ENCODE measurements around the gene IFT57. TPM values are rescaled to one million over a fixed set of nuclear protein-coding genes. Genes with fewer than 3 reads are reported as not detected.

The IFT57 gene
- total and polyA plus RNA-seq, 10 donors: 26.2 to 48.9 (median 38.9) TPM

GRCh38 chr3:108201258-108201657 lies 21.0 kb downstream of the IFT57 start:
- DNase-seq: no peak
- Histone ChIP-seq H3K4me1 (no peaks in the 10 kb centered on the region), H3K36me3 (peaks cover 0 to 38% (median 4%) of the 10 kb centered on the region in 6 donors), H3K27me3 (replicated peaks in 1 of 7) (no peaks in the 10 kb centered on the region), H3K4me3 (no peak overlapping the region), H3K27ac (no peak overlapping the region), H3K9me3 (no peaks in the 10 kb centered on the region)
- intact Hi-C loops (cut with DNase I; ENCODE audit: low total_unique reads): no loop called here
- TF ChIP-seq POLR2AphosphoS5 (IDR thresholded peaks at IDR 0.05) (no peak), POLR2A (IDR thresholded peaks at IDR 0.05) (no peak)
- TF ChIP-seq, protein P1, sequence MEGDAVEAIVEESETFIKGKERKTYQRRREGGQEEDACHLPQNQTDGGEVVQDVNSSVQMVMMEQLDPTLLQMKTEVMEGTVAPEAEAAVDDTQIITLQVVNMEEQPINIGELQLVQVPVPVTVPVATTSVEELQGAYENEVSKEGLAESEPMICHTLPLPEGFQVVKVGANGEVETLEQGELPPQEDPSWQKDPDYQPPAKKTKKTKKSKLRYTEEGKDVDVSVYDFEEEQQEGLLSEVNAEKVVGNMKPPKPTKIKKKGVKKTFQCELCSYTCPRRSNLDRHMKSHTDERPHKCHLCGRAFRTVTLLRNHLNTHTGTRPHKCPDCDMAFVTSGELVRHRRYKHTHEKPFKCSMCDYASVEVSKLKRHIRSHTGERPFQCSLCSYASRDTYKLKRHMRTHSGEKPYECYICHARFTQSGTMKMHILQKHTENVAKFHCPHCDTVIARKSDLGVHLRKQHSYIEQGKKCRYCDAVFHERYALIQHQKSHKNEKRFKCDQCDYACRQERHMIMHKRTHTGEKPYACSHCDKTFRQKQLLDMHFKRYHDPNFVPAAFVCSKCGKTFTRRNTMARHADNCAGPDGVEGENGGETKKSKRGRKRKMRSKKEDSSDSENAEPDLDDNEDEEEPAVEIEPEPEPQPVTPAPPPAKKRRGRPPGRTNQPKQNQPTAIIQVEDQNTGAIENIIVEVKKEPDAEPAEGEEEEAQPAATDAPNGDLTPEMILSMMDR (IDR thresholded peaks at IDR 0.05 in 8 of 11, conservative IDR thresholded peaks at IDR 0.05 in 3 of 11): no peak

DNA sequence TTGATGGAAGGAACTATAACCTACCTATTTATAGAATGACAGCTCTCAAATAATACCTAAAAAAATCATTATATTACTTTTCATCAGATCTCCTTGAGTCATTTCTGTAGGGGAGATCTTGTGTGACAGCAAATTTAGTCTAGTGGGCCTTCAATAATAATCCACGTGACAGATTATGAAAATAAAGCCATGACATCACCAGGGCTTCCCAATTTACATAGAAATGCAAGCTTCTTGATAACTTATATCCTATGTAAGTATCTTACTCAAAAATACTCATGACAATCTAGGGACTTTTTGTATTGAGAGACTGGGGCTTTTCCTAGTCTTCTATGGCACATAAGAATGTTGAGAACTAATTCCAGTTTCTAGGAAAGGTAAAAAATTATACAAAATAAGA lies 21.6 kb downstream of the IFT57 start:
- 78 to 97% (median 83%) methylated on average over 1 of the region's 1 CpG for WGBS, 5 donors
- no peak for DNase-seq
- Histone ChIP-seq H3K36me3 (peaks cover 0 to 35% (median 3%) of the 10 kb centered on the region in 6 donors), H3K4me1 (no peaks in the 10 kb centered on the region), H3K4me3 (no peak overlapping the region), H3K27me3 (replicated peaks in 1 of 7) (no peaks in the 10 kb centered on the region), H3K27ac (no peak overlapping the region), H3K9me3 (peaks cover 0 to under 1% (median 0%) of the 10 kb centered on the region in 8 donors)
- intact Hi-C loops (cut with DNase I; ENCODE audit: low total_unique reads): no loop called here
- TF ChIP-seq POLR2A (IDR thresholded peaks at IDR 0.05): no peak
- TF ChIP-seq, protein P1 (IDR thresholded peaks at IDR 0.05 in 8 of 11, conservative IDR thresholded peaks at IDR 0.05 in 3 of 11): no peak
- TF ChIP-seq POLR2AphosphoS5 (IDR thresholded peaks at IDR 0.05): no peak

DNA sequence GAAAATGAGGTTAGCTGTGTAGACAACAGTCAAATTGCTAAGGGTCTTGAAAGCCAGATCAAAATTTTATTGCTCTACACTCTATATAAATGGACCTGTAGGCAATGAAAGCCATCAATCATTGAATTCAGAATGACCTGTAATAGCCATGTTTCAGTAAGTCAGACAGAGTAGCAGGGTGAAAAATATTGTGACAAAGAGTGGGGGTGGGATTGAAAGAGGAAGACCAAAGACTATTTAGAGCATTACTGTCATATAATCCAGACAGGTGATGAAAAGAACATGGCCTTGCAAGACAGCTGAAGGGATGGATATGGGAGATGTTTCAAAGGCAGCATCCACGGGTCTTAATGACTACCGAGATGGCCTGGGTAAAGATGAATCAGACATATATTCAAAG lies 22.2 kb downstream of the IFT57 start:
- Histone ChIP-seq H3K36me3 (peaks cover 0 to 30% (median under 1%) of the 10 kb centered on the region in 6 donors), H3K4me3 (no peak overlapping the region), H3K27ac (no peak overlapping the region), H3K4me1 (no peaks in the 10 kb centered on the region), H3K27me3 (replicated peaks in 1 of 7) (no peaks in the 10 kb centered on the region), H3K9me3 (peaks cover 0 to 6% (median 2%) of the 10 kb centered on the region in 8 donors)
- intact Hi-C loops (cut with DNase I; ENCODE audit: low total_unique reads): no loop called here
- WGBS, 5 donors: 93 to 100% (median 97%) methylated on average over 2 of the region's 2 CpGs
- TF ChIP-seq, protein P1 (IDR thresholded peaks at IDR 0.05 in 8 of 11, conservative IDR thresholded peaks at IDR 0.05 in 3 of 11): no peak
- no peak for TF ChIP-seq POLR2AphosphoS5 (IDR thresholded peaks at IDR 0.05)
- no peak for TF ChIP-seq POLR2A (IDR thresholded peaks at IDR 0.05)
- DNase-seq: no peak

GRCh38 chr3:108191394-108191793 lies 30.8 kb downstream of the IFT57 start:
- Histone ChIP-seq H3K27ac (no peak overlapping the region), H3K27me3 (replicated peaks in 1 of 7) (no peaks in the 10 kb centered on the region), H3K4me1 (no peaks in the 10 kb centered on the region), H3K36me3 (peaks cover 0 to 54% (median 23%) of the 10 kb centered on the region in 6 donors), H3K4me3 (no peak overlapping the region), H3K9me3 (peaks cover 0 to 15% (median 11%) of the 10 kb centered on the region in 8 donors)
- no peak for TF ChIP-seq POLR2A (IDR thresholded peaks at IDR 0.05)
- TF ChIP-seq POLR2AphosphoS5 (IDR thresholded peaks at IDR 0.05): no peak
- TF ChIP-seq, protein P1 (IDR thresholded peaks at IDR 0.05 in 8 of 11, conservative IDR thresholded peaks at IDR 0.05 in 3 of 11): no peak
- no peak for DNase-seq
- intact Hi-C loops (cut with DNase I; ENCODE audit: low total_unique reads): no loop called here
- WGBS, 5 donors: 96 to 98% (median 97%) methylated on average over 4 of the region's 4 CpGs

Data from spleen (tissue), 11 donors.